ENCODE data around the gene FSTL5. TPM values are rescaled to one million over a fixed set of nuclear protein-coding genes. Genes with fewer than 3 reads are reported as not detected.

The FSTL5 gene
- total and polyA plus RNA-seq, 2 experiments from 2014 or later: 0.06 to 0.49 TPM

DNA sequence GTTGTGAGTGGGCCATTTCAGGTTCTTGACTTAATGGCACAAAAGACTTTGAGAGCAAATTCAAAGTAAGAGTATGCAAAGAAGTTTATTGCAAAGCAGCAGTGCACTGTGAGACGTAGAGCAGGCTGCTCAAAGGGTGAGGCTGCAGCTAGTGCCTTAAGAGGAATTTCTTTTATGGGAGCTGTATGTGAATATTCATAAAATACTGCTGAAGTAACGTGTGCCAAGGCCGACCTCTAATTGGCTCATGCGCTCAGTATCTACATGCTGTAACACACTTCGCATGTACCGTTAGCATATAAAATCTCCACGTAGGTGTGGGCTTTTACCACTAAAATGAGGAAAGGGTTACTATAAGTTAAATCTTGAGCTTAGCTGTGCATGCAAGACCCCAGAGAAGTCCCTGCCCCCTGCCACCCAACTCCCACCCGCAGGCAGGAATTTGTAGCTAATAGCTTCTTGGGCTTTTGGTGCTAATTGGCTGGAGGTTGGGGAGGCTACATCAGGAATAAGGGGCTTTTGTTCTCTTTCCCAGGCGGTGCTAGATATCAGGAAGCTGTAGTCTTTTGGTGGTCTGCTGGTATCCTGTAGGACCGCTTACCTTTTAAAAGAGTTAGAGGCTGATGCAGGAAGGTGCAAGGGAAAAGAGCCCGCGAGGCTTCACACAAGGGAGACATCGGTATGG, 47.6 kb downstream of the FSTL5 start:
- Mint-ChIP-seq H3K27me3 (ENCODE audit: insufficient read depth, low read depth, poor library complexity) (peaks cover 5% of the 10 kb centered on the region), H3K4me1 (peaks cover 46% of the 10 kb centered on the region), H3K27ac (peak overlapping the region; percentile 86), H3K9me3 (no peaks in the 10 kb centered on the region), H3K4me3 (no peak overlapping the region; the same call in 1 of the 3 replicates), H3K36me3 (ENCODE audit: low read depth) (peaks cover 3% of the 10 kb centered on the region; the same call in 1 of the 3 replicates)
- H2AFZ ChIP-seq: peak overlapping the region; percentile 77; the same call in 1 of the 2 replicates
- peak overlapping the region; percentile 32 for H3K4me3 ChIP-seq
- no peaks in the 10 kb centered on the region for H3K36me3 ChIP-seq (ENCODE audit: insufficient read depth)
- peak; percentile 57 for DNase-seq (ENCODE audit: low spot score)
- H3K27me3 ChIP-seq (ENCODE audit: insufficient read depth): no peaks in the 10 kb centered on the region
- peak; percentile 72 for ATAC-seq
- H3K79me2 ChIP-seq (replicated peaks; ENCODE audit: insufficient read depth): no peaks in the 10 kb centered on the region
- H3K9me2 ChIP-seq (ENCODE audit: insufficient read depth): no peaks in the 10 kb centered on the region
- H3F3A ChIP-seq (replicated peaks; ENCODE audit: low read depth): no peaks in the 10 kb centered on the region
- peaks cover 42% of the 10 kb centered on the region for H3K4me1 ChIP-seq (ENCODE audit: insufficient read depth)
- TF ChIP-seq ZNF114 (CRISPR knock-in tag; IDR thresholded peaks at IDR 0.05): no peak
- TF ChIP-seq CREB1 (CRISPR knock-in tag; IDR thresholded peaks at IDR 0.05; ENCODE audit: low read depth): no peak
- TF ChIP-seq, protein P1, sequence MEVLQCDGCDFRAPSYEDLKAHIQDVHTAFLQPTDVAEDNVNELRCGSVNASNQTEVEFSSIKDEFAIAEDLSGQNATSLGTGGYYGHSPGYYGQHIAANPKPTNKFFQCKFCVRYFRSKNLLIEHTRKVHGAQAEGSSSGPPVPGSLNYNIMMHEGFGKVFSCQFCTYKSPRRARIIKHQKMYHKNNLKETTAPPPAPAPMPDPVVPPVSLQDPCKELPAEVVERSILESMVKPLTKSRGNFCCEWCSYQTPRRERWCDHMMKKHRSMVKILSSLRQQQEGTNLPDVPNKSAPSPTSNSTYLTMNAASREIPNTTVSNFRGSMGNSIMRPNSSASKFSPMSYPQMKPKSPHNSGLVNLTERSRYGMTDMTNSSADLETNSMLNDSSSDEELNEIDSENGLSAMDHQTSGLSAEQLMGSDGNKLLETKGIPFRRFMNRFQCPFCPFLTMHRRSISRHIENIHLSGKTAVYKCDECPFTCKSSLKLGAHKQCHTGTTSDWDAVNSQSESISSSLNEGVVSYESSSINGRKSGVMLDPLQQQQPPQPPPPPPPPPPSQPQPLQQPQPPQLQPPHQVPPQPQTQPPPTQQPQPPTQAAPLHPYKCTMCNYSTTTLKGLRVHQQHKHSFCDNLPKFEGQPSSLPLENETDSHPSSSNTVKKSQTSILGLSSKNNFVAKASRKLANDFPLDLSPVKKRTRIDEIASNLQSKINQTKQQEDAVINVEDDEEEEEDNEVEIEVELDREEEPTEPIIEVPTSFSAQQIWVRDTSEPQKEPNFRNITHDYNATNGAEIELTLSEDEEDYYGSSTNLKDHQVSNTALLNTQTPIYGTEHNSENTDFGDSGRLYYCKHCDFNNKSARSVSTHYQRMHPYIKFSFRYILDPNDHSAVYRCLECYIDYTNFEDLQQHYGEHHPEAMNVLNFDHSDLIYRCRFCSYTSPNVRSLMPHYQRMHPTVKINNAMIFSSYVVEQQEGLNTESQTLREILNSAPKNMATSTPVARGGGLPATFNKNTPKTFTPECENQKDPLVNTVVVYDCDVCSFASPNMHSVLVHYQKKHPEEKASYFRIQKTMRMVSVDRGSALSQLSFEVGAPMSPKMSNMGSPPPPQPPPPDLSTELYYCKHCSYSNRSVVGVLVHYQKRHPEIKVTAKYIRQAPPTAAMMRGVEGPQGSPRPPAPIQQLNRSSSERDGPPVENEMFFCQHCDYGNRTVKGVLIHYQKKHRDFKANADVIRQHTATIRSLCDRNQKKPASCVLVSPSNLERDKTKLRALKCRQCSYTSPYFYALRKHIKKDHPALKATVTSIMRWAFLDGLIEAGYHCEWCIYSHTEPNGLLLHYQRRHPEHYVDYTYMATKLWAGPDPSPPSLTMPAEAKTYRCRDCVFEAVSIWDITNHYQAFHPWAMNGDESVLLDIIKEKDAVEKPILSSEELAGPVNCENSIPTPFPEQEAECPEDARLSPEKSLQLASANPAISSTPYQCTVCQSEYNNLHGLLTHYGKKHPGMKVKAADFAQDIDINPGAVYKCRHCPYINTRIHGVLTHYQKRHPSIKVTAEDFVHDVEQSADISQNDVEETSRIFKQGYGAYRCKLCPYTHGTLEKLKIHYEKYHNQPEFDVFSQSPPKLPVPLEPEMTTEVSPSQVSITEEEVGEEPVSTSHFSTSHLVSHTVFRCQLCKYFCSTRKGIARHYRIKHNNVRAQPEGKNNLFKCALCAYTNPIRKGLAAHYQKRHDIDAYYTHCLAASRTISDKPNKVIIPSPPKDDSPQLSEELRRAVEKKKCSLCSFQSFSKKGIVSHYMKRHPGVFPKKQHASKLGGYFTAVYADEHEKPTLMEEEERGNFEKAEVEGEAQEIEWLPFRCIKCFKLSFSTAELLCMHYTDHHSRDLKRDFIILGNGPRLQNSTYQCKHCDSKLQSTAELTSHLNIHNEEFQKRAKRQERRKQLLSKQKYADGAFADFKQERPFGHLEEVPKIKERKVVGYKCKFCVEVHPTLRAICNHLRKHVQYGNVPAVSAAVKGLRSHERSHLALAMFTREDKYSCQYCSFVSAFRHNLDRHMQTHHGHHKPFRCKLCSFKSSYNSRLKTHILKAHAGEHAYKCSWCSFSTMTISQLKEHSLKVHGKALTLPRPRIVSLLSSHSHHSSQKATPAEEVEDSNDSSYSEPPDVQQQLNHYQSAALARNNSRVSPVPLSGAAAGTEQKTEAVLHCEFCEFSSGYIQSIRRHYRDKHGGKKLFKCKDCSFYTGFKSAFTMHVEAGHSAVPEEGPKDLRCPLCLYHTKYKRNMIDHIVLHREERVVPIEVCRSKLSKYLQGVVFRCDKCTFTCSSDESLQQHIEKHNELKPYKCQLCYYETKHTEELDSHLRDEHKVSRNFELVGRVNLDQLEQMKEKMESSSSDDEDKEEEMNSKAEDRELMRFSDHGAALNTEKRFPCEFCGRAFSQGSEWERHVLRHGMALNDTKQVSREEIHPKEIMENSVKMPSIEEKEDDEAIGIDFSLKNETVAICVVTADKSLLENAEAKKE (CRISPR knock-in tag; IDR thresholded peaks at IDR 0.05): no peak
- TF ChIP-seq ZNF331 (CRISPR knock-in tag; IDR thresholded peaks at IDR 0.05; ENCODE audit: low read depth): no peak
- TF ChIP-seq, protein P2, sequence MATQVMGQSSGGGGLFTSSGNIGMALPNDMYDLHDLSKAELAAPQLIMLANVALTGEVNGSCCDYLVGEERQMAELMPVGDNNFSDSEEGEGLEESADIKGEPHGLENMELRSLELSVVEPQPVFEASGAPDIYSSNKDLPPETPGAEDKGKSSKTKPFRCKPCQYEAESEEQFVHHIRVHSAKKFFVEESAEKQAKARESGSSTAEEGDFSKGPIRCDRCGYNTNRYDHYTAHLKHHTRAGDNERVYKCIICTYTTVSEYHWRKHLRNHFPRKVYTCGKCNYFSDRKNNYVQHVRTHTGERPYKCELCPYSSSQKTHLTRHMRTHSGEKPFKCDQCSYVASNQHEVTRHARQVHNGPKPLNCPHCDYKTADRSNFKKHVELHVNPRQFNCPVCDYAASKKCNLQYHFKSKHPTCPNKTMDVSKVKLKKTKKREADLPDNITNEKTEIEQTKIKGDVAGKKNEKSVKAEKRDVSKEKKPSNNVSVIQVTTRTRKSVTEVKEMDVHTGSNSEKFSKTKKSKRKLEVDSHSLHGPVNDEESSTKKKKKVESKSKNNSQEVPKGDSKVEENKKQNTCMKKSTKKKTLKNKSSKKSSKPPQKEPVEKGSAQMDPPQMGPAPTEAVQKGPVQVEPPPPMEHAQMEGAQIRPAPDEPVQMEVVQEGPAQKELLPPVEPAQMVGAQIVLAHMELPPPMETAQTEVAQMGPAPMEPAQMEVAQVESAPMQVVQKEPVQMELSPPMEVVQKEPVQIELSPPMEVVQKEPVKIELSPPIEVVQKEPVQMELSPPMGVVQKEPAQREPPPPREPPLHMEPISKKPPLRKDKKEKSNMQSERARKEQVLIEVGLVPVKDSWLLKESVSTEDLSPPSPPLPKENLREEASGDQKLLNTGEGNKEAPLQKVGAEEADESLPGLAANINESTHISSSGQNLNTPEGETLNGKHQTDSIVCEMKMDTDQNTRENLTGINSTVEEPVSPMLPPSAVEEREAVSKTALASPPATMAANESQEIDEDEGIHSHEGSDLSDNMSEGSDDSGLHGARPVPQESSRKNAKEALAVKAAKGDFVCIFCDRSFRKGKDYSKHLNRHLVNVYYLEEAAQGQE (IDR thresholded peaks at IDR 0.05; ENCODE audit: unreplicated experiment): no peak
- TF ChIP-seq, protein P3, sequence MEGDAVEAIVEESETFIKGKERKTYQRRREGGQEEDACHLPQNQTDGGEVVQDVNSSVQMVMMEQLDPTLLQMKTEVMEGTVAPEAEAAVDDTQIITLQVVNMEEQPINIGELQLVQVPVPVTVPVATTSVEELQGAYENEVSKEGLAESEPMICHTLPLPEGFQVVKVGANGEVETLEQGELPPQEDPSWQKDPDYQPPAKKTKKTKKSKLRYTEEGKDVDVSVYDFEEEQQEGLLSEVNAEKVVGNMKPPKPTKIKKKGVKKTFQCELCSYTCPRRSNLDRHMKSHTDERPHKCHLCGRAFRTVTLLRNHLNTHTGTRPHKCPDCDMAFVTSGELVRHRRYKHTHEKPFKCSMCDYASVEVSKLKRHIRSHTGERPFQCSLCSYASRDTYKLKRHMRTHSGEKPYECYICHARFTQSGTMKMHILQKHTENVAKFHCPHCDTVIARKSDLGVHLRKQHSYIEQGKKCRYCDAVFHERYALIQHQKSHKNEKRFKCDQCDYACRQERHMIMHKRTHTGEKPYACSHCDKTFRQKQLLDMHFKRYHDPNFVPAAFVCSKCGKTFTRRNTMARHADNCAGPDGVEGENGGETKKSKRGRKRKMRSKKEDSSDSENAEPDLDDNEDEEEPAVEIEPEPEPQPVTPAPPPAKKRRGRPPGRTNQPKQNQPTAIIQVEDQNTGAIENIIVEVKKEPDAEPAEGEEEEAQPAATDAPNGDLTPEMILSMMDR (conservative IDR thresholded peaks at IDR 0.05; ENCODE audit: low read depth in 2 of 2): no peak
- no peak for TF ChIP-seq JUNB (IDR thresholded peaks at IDR 0.05; ENCODE audit: unreplicated experiment)
- TF ChIP-seq NANOG (IDR thresholded peaks at IDR 0.05; ENCODE audit: borderline replicate concordance): no peak
- no peak for TF ChIP-seq EZH2phosphoT487 (IDR thresholded peaks at IDR 0.05; ENCODE audit: unreplicated experiment)
- TF ChIP-seq, protein P4, sequence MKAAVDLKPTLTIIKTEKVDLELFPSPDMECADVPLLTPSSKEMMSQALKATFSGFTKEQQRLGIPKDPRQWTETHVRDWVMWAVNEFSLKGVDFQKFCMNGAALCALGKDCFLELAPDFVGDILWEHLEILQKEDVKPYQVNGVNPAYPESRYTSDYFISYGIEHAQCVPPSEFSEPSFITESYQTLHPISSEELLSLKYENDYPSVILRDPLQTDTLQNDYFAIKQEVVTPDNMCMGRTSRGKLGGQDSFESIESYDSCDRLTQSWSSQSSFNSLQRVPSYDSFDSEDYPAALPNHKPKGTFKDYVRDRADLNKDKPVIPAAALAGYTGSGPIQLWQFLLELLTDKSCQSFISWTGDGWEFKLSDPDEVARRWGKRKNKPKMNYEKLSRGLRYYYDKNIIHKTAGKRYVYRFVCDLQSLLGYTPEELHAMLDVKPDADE (IDR thresholded peaks at IDR 0.05): no peak
- no peak for TF ChIP-seq EZH2 (IDR thresholded peaks at IDR 0.05; ENCODE audit: low read depth, unreplicated experiment)
- no peak for TF ChIP-seq STAT1 (IDR thresholded peaks at IDR 0.05; ENCODE audit: unreplicated experiment)
- no peak for TF ChIP-seq POLR2AphosphoS5 (IDR thresholded peaks at IDR 0.05; ENCODE audit: low read depth)
- peak overlapping the region; percentile 68 for H3K4me2 ChIP-seq
- peak overlapping the region; percentile 82 for H3K27ac ChIP-seq (ENCODE audit: low read depth)
- no peaks in the 10 kb centered on the region for H4K20me1 ChIP-seq (replicated peaks; ENCODE audit: insufficient read depth)
